Measurements from ENCODE around the gene TOMM70. TPM values are rescaled to one million over a fixed set of nuclear protein-coding genes. Genes with fewer than 3 reads are reported as not detected.

The TOMM70 gene
- total and polyA plus RNA-seq, 2 of the 13 experiments (the other 11 are each of a cell fraction or from before 2014, with no cell fraction given), result 27.0 to 77.2 TPM

GRCh38 chr3:100334488-100335351 lies 66.2 kb downstream of the TOMM70 start, which contains the start of gene NIT2 (continued):
- no peak; the same call in 1 of the 2 replicates for TF ChIP-seq ZNF772 (CRISPR knock-in tag; IDR thresholded peaks at IDR 0.05)
- no peak; the same call in 1 of the 2 replicates for TF ChIP-seq ZNF770 (CRISPR knock-in tag; IDR thresholded peaks at IDR 0.05)
- peak; percentile 50; the same call in 1 of the 2 replicates for TF ChIP-seq DR1 (CRISPR knock-in tag; IDR thresholded peaks at IDR 0.05)
- TF ChIP-seq EED (CRISPR knock-in tag; IDR thresholded peaks at IDR 0.05), result no peak
- no peak for TF ChIP-seq TCF7 (IDR thresholded peaks at IDR 0.05; ENCODE audit: low read depth)
- no peak for TF ChIP-seq IRF9 (CRISPR knock-in tag; IDR thresholded peaks at IDR 0.05; ENCODE audit: borderline replicate concordance)
- peak; percentile 68 for TF ChIP-seq ZNF441 (CRISPR knock-in tag; IDR thresholded peaks at IDR 0.05; ENCODE audit: borderline replicate concordance)
- peak; percentile 65; the same call in 1 of the 2 replicates for TF ChIP-seq ZNF33B (CRISPR knock-in tag; IDR thresholded peaks at IDR 0.05)
- TF ChIP-seq HNRNPH1 (optimal IDR thresholded peaks at IDR 0.05; ENCODE audit: low read depth, low read length), result no peak
- TF ChIP-seq PAWR (CRISPR knock-in tag; IDR thresholded peaks at IDR 0.05; ENCODE audit: borderline replicate concordance), result no peak
- TF ChIP-seq PREB (CRISPR knock-in tag; IDR thresholded peaks at IDR 0.05), result no peak
- TF ChIP-seq RORA (CRISPR knock-in tag; IDR thresholded peaks at IDR 0.05), result no peak
- TF ChIP-seq ZNF318 (CRISPR knock-in tag; IDR thresholded peaks at IDR 0.05), result 0 out of 2 replicates have a peak, but pooled peaks have one; percentile 13
- no peak for TF ChIP-seq NAIF1 (CRISPR knock-in tag; IDR thresholded peaks at IDR 0.05; ENCODE audit: borderline replicate concordance)
- no peak; the same call in 1 of the 2 replicates for TF ChIP-seq ZNF331 (CRISPR knock-in tag; IDR thresholded peaks at IDR 0.05)
- TF ChIP-seq ZNF652 (CRISPR knock-in tag; IDR thresholded peaks at IDR 0.05; ENCODE audit: borderline replicate concordance, low read depth), result peak; percentile 88
